ENCODE data around the gene GRM2.
"Not testable (repeated sequence)": the region's sequence is repeated elsewhere in the genome, so short reads cannot be mapped to it uniquely, and the experiment has no call there.

GRM2 gene

GRCh38 chr3:51747840-51748239 lies 41.0 kb downstream of the GRM2 start:
- TF ChIP-seq CTCF (IDR thresholded peaks at IDR 0.05; ENCODE audit: extremely low read depth, missing control alignments): no peak
- DNase-seq (ENCODE audit: low spot score): no peak

GRCh38 chr3:51748327-51748726 lies 41.5 kb downstream of the GRM2 start:
- DNase-seq (ENCODE audit: low spot score): no peak
- TF ChIP-seq CTCF (IDR thresholded peaks at IDR 0.05; ENCODE audit: extremely low read depth, missing control alignments): no peak

- TF ChIP-seq CTCF (IDR thresholded peaks at IDR 0.05; ENCODE audit: extremely low read depth, missing control alignments): no peak
Observed at GRCh38 chr3:51750878-51751277, 44.0 kb downstream of the GRM2 start.

GRCh38 chr3:51751287-51751686 lies 44.4 kb downstream of the GRM2 start:
- no peak for DNase-seq (ENCODE audit: low spot score)
- no peak for TF ChIP-seq CTCF (IDR thresholded peaks at IDR 0.05; ENCODE audit: extremely low read depth, missing control alignments)

More at GRCh38 chr3:51750878-51751277, 44.0 kb downstream of the GRM2 start:
- no peak for DNase-seq (ENCODE audit: low spot score)

GRCh38 chr3:51753763-51754750 lies 47.2 kb downstream of the GRM2 start:
- not testable (repeated sequence) for DNase-seq (ENCODE audit: low spot score)

- TF ChIP-seq CTCF (IDR thresholded peaks at IDR 0.05; ENCODE audit: extremely low read depth, missing control alignments): no peak
- DNase-seq (ENCODE audit: low spot score): no peak
Observed at GRCh38 chr3:51759203-51759602, 52.3 kb downstream of the GRM2 start.
